GM18507 (cell line): Measurements from ENCODE around the gene ZYG11B.
"Not testable (repeated sequence)": the region's sequence is repeated elsewhere in the genome, so short reads cannot be mapped to it uniquely, and the experiment has no call there.

ENCODE experiments used
- DNase-seq: peaks from one replicate; pipeline ENCODE4 v3.0.0; 2011; ENCODE audit warnings: low read depth; ENCODE audit not compliant: insufficient read length; ENCODE audit errors: extremely low spot score
- FAIRE-seq: peaks from 2 replicates; lab custom pipeline; 2011; peaks lifted over from hg19 to GRCh38; lab: Jason Lieb, UNC

The ZYG11B gene

DNA sequence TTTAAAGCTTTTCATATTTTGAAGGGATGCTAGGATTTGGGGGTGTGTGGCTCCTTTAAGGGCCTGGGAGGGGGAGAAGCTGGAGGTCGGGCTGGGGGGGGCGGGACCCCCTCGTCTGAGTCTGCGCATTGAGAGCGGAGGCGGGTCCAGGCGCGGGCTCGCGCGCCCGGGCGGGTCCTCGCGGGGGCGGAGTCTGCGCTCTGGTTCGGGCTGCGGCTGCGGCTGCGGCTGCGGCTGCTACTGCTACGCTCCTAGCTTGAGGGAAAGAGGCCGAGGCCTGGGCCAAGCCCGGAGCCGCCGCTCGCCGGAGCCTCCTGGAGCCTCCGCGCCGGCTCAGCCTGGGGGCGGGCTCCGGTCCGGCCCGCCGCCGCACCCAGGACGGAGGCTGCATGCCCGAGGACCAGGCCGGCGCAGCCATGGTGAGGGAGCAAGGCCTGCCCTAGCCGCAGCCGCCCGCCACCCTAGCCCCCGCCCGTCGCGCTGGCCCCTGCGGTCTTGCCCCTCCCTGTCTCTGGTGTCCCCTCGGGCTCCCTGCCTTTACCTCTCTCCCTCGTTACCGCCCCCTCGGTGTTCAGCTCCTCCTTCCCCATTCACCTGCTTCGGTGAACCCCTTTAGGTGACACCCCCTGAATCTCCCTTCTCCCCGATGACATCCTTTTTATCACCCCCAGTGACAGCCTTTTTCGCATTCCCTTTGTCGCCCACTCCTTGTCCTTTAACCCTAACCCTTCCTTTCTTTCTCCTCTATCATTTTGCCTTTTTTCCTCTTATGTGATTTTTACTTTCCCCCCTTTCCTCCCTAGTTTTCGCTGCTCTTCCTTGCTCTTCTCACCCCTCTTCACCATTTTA is at the start of gene ZYG11B:
ZYG11B (plus strand) TSS at position 189 of the 849 bp plus-strand sequence; CDS start at position 390, 201 bp downstream.
- DNase-seq, result peak; percentile 98
- peak; percentile 86 for FAIRE-seq

- FAIRE-seq (no peak), DNase-seq (no peak)
Observed at GRCh38 chr1:52677076-52677806, 49.0 kb upstream of the ZYG11B start.

DNA sequence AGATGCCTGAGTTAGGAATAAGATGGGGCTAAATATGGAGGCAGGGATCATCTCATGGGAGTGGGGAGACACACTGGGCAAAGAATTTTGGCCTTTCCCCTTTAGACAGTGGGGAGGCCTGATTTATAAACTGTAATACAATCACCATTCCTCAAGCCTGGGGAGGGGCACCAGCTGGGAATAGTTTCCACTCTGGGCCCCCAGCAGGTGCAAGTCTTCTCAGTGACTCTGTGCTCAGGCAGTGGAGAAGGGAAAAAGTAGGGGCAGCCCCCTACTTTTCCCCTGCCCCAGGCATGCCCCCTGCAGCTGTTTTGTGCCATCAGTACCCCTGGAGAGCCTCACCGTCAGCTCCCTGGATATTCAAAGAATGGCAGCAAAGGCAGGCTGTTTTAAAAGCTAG is 47.2 kb upstream of the ZYG11B start:
- FAIRE-seq, result no peak
- no peak for DNase-seq

DNA sequence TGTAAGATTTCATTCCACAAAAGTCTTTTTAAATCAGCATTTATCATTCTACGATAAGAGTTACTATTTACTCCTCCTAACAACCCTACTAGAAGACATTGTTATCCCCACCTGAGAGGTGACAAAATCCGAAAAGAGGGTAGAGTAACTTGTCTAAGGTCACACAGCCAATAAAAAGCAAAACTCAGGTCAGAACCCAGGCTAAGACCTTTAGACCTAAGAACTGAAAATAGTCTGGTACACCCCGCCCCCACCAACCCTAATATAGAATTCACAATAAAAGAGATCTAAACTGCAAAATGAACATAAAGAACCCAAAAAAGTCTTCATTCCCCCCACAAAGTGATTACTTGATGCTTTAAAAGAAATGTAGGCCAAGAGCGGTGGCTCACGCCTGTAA is 46.8 kb upstream of the ZYG11B start:
- FAIRE-seq (no peak), DNase-seq (no peak)

DNA sequence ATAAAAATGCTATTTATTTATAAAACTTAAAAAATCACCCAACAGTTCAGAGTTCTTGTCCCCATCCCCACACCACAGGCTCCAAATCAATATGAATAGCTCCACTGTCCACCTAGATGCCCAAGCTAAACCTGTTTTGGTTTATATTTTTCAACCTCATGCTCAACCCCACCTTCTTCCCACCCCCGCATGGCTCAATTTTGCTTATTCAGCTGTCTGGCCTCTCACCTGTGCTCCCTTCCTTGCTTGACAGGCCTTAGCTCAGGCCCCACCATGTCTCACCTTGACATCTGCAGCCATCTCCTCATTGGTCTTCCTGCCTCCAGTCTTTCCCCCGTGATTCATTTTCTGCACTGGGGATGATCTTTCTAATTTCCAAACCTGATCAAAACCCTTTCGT is 45.9 kb upstream of the ZYG11B start:
- no peak for FAIRE-seq
- no peak for DNase-seq

DNA sequence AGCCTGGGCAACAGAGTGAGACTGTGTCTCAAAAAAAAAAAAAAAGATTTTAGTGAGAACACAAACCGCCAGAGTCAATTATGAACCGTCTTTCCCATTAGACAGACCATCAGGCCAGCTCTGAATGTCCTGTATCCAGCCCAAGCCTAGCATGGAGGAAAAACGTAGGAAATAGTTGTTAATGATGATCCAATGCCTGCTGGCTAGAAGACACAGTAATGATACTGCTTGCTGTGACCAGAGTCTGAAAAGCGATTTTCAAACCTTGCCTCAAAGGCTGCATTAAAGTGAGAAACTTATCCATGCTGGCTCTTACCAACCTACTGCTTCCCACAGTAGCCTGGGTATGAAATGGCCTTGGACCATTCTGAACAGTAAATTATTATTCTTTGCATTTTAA is 45.1 kb upstream of the ZYG11B start:
- FAIRE-seq, result no peak
- DNase-seq, result no peak

DNA sequence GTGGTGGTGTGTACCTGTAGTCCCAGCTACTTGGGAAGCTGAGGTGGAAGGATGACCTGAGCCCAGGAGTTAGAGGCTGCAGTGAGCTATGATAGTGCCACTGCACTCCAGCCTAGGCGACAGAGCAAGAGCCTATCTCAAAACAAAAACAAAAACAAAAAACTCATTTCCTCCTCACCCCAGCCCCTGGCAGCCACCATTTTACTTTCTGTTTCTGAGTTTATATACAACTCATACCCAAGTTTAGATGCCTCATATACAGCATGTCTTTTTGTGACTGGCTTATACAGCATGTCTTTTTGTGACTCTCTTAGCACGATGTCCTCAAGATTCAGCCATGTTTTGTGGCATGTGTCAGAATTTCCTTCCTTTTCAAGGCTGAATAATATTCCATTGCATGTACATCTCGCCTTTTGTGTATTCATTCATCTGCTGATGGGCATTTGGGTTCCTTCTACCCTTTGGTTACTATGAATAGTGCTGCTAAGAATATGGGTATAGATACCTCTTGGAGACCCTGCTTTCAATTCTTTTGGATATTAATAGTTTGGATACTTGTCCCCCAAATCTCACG is 42.8 kb upstream of the ZYG11B start:
- DNase-seq, result no peak
- no peak for FAIRE-seq

DNA sequence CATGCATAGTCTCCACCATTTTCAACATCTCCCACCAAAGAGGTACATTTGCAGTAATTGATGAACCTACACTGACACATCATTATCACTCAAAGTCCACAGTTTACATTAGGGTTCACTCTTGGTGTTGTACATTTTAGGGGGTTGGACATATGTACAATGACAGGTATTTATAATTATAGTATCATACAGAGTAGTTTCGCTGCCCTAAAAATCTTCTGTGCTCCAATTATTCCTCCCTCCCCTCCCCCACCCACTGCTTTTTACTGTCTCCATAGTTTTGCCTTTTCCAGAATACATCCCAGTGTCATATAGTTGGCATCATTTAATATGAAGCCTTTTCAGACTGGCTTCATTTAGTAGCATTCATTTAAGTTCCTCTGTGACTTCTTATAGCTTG is 41.7 kb upstream of the ZYG11B start:
- no peak for FAIRE-seq

DNA sequence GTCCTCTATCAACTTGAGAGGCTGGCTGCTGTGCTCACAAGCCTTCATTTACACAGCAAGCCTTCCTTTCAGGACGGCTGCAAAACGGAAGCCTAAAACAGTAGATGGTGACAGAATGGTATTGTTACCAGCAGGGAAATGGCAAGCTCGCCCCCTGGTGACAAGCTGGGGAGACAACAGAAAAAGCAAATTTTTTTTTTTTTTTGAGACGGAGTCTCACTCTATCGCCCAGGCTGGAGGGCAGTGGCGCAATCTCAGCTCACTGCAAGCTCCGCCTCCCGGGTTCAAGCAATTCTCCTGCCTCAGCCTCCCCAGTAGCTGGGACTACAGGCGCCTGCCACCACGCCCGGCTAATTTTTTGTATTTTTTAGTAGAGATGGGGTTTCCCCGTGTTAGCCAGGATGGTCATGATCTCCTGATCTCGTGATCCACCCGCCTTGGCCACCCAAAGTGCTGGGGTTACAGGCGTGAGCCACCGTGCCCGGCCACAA is 39.9 kb upstream of the ZYG11B start:
- DNase-seq (peak; percentile 47), FAIRE-seq (peak; percentile 51)

More for the DNA sequence above, 41.7 kb upstream of the ZYG11B start:
- no peak for DNase-seq

GRCh38 chr1:52686830-52687229 is 39.4 kb upstream of the ZYG11B start:
- no peak for DNase-seq
- no peak for FAIRE-seq

DNA sequence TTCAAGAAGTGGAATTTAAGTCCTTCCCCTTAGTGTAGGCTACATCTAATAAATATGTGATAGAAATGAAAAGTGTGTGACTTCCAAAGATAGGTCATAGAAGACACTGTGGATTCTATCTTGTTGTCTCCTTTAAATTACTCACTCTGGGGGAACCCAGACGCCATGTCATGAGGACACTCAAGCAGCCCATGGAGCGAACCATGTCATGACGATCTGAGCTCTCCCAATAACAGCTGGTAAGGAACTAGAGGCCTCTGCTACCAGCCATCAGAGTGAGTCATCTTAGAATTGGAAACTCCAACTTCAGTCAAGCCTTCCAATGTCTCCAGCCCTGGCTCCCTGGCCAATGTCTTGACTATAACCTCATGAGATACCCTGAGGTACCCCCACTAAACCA is 34.4 kb upstream of the ZYG11B start:
- no peak for DNase-seq
- no peak for FAIRE-seq

DNA sequence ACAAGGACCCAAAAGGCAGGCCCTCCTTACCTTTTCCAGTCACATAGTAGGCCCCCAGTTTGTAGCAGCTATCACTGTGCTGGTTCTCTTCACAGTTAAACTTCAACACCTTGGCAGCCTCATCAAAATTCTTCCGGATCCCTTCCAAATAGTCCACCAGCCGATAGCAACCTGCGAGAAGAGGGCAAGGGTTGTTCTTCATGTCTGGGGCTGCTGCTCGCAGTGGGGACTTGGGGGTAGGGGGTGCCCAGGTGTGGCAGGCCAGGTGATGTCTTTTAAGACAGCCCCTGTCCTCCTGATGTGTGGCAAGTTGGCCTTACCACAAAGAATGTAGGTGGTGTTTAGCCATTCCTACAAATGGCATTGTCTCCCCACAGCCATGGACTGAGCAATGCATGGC is 33.6 kb upstream of the ZYG11B start:
- no peak for FAIRE-seq
- no peak for DNase-seq

DNA sequence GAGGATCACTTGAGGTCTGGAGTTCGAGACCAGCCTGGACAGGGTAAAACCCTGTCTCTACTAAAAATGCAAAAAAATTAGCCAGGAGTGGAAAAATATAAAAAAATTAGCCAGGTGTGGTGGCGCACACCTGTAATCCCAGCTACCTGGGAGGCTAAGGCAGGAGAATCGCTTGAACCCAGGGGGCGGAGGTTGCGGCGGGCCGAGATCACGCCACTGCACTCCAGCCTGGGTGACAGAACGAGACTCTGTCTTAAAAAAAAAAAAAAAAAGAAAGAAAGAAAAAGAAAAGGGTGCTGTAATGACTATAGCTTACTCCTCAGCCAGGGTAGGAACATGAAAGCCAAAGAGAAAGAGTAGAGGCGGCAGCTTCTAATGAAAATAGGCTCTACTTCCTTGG is 32.9 kb upstream of the ZYG11B start:
- not testable (repeated sequence) for FAIRE-seq, DNase-seq

- DNase-seq, result no peak
- no peak for FAIRE-seq
Observed at GRCh38 chr1:52693843-52694242, 32.4 kb upstream of the ZYG11B start.

DNA sequence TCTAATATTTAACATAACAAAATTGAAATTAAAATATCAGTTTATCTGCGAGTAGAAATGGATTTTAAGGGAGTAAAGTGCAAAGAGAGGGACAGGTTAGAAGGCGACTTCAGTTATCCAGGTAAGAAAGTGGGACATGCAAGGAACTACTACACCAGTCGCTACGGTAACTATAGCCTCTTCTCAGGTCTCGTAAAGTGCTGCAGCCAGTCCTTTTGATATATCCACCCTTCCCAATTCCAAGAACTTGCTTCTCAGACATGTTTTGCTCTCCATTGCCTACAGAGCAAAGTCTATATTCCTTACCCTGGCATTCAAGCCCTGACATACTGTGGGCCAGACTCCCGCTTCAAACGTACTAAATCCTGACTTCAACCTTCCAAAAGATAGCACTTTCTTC is 30.6 kb upstream of the ZYG11B start:
- DNase-seq (no peak), FAIRE-seq (no peak)

GRCh38 chr1:52697795-52698674 is 28.2 kb upstream of the ZYG11B start, which contains the start of gene COA7:
Gene COA7 (minus strand): TSS chr1:52698347. CDS start chr1:52698326, 21 bp downstream.
- DNase-seq (peak; percentile 65), FAIRE-seq (peak; percentile 26)

GRCh38 chr1:52702886-52703787 is 23.1 kb upstream of the ZYG11B start:
- peak; percentile 96 for FAIRE-seq
- peak; percentile 64 for DNase-seq

- DNase-seq (no peak), FAIRE-seq (no peak)
Observed at GRCh38 chr1:52706136-52706670, 20.1 kb upstream of the ZYG11B start.
